Spleen (tissue), 7 donors: ENCODE data around the gene RDH8.

Experiments
- POLR2AphosphoS5 ChIP-seq, 3 donors: sonication (generic); formaldehyde crosslinking; IDR thresholded peaks; one replicate each; pipeline ENCODE4 v1.5.1; 2017; ENCODE audit warnings: antibody characterized with exemption in 3 of 3
- TF ChIP-seq, protein P1 (sequence below), 11 experiments: fragments of 200-600 bp in 7 of 11; fragments of 450-650 bp in 4 of 11; sonication (generic) in 4 of 11; IDR thresholded peaks in 8 of 11; conservative IDR thresholded peaks in 3 of 11; 1 replicate in 7 of 11; 2 replicates in 4 of 11; pipeline versions ENCODE4 v1.4.0 to v1.8.0; 2016 to 2021; ENCODE audit warnings: antibody characterized with exemption in 11 of 11, inconsistent platforms in 4 of 11, mild to moderate bottlenecking in 1 of 11
- donor health status: DM: no; HTN: no; CAD: no; lungs with moderate emphysema.
- donor health status: DM: no; HTN: no; CAD: no.
- donor health status: DM: no; HTN: no; CAD: no.

DNA sequence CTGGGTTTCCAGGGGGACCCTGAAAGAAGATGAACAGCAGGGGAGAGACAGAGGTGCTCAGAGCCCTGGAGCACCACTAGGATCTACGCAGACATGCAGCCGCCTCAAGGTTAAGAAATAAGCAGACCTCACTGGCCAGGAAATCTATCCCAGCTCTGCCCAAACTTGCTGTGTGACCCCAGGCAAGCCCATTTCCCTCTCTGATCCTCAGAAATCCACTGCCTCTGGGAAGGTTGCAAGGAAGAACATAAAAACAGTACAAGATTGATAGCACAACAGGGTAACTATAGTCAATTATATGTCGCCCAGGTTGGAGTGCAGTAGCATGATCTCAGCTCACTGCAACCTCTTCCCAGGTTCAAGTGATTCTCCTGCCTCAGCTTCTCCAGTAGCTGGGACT, 23.8 kb upstream of the RDH8 start:
- TF ChIP-seq, protein P1, sequence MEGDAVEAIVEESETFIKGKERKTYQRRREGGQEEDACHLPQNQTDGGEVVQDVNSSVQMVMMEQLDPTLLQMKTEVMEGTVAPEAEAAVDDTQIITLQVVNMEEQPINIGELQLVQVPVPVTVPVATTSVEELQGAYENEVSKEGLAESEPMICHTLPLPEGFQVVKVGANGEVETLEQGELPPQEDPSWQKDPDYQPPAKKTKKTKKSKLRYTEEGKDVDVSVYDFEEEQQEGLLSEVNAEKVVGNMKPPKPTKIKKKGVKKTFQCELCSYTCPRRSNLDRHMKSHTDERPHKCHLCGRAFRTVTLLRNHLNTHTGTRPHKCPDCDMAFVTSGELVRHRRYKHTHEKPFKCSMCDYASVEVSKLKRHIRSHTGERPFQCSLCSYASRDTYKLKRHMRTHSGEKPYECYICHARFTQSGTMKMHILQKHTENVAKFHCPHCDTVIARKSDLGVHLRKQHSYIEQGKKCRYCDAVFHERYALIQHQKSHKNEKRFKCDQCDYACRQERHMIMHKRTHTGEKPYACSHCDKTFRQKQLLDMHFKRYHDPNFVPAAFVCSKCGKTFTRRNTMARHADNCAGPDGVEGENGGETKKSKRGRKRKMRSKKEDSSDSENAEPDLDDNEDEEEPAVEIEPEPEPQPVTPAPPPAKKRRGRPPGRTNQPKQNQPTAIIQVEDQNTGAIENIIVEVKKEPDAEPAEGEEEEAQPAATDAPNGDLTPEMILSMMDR (IDR thresholded peaks at IDR 0.05 in 8 of 11, conservative IDR thresholded peaks at IDR 0.05 in 3 of 11), result no peak
- TF ChIP-seq POLR2AphosphoS5 (IDR thresholded peaks at IDR 0.05), result no peak
